Activated naive CD8-positive, alpha-beta T cell treated with anti-CD3 and anti-CD28 coated beads, Interleukin-2, amount 50 U/mL, for 24 hours (primary cell): ENCODE data around the gene SLC16A13.
"Not testable (repeated sequence)": the region's sequence is repeated elsewhere in the genome, so short reads cannot be mapped to it uniquely, and the experiment has no call there.

Experiments used
- ATAC-seq: fragments of 150-1000 bp; cut with Tn5 transposase; one replicate; pipeline ENCODE4 v1.10.0; 2021
- DNase-seq: peaks from one replicate; pipeline ENCODE4 v3.0.0; 2021
- H3K27ac Mint-ChIP-seq: one replicate; pipeline ENCODE4 v1.8.0; 2021; ENCODE audit warnings: mild to moderate bottlenecking, mixed read lengths
- H3K27me3 Mint-ChIP-seq: one replicate; pipeline ENCODE4 v1.8.0; 2021; ENCODE audit warnings: mixed read lengths
- H3K36me3 Mint-ChIP-seq: one replicate; pipeline ENCODE4 v1.8.0; 2021; ENCODE audit warnings: low read depth, mixed read lengths
- H3K4me1 Mint-ChIP-seq: one replicate; pipeline ENCODE4 v1.8.0; 2021; ENCODE audit warnings: mixed read lengths
- H3K4me3 Mint-ChIP-seq: one replicate; pipeline ENCODE4 v1.8.0; 2021; ENCODE audit warnings: mild to moderate bottlenecking, moderate library complexity, mixed read lengths
- H3K9me3 Mint-ChIP-seq: one replicate; pipeline ENCODE4 v1.8.0; 2021; ENCODE audit warnings: mixed read lengths

The SLC16A13 gene

GRCh38 chr17:7035591-7036368, at the start of gene SLC16A13:
Gene SLC16A13, plus strand, starts transcription at chr17:7036015. Its CDS starts 368 bp downstream, at chr17:7036383.
- Mint-ChIP-seq H3K27me3 (no peaks in the 10 kb centered on the region), H3K36me3 (no peaks in the 10 kb centered on the region), H3K9me3 (no peaks in the 10 kb centered on the region), H3K27ac (peak within 1 kb of the TSS; percentile 94), H3K4me3 (peak within 1 kb of the TSS; percentile 93), H3K4me1 (peaks cover 58% of the 10 kb centered on the region)
- ATAC-seq (peak; percentile 92), DNase-seq (peak; percentile 98)

DNA sequence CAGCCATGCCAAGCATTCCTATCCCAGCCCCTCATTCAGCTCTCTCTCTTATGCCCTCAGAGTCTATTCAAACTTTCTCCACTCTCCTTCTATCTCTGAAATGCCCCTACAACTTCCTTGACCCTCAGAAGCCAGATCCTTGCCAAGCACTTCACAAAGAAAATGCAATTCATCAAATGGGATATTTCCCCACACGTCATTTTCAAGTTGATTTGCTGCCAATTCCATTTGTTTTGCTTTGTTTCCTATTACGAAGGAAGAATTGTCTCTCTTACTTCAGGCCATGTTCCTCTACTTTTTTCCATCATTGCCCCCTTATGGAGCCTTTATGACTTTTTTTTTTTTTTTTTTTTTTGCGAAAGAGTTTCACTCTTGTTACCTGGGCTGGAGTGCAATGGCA, 49.1 kb upstream of the SLC16A13 start:
- ATAC-seq (no peak), DNase-seq (no peak)
- Mint-ChIP-seq H3K4me3 (no peak overlapping the region), H3K36me3 (no peaks in the 10 kb centered on the region), H3K27ac (no peak overlapping the region), H3K9me3 (no peaks in the 10 kb centered on the region), H3K27me3 (no peaks in the 10 kb centered on the region), H3K4me1 (no peaks in the 10 kb centered on the region)

DNA sequence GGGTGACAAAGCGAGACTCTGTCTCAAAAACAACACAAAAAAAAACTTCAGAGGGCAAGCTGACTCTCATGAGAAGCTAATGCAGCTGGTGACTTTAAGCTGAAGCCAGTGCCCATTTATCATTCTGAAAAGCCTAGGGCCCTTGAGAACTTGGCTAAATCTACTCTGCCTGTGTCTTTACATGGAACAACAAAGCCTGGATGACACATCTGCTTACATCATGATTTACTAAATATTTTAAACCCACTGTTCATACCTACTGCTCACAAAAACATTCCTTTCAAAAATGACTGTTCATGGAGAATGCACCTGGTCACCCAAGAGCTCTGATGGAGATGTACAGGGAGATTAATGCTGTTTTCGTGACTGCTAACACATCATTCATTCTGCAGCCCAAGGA, 46.0 kb upstream of the SLC16A13 start:
- Mint-ChIP-seq H3K27ac (no peak overlapping the region), H3K27me3 (no peaks in the 10 kb centered on the region), H3K9me3 (no peaks in the 10 kb centered on the region), H3K4me3 (no peak overlapping the region), H3K36me3 (peaks cover 1% of the 10 kb centered on the region), H3K4me1 (no peaks in the 10 kb centered on the region)
- DNase-seq (no peak), ATAC-seq (no peak)

DNA sequence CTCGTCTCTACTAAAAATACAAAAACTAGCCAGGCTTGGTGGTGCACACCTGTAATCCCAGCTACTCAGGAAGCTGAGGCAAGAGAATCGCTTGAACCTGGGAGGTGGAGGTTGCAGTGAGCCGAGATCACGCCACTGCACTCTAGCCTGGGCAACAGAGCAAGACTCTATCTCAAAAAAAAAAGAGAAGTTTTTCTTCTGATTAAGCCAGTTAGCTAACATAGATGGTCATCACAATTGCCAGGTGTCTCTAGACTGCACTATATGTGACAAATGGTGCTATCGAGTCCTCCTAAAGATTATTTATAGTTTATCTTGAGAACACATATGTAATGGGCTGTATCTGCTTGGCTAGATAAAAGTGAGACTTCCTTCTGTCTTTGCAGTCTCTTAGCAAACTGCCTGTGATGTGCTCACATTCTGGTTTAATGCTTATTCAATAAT, 42.2 kb upstream of the SLC16A13 start:
- H3K36me3 Mint-ChIP-seq = peaks cover 14% of the 10 kb centered on the region
- H3K9me3 Mint-ChIP-seq, H3K27ac Mint-ChIP-seq, H3K4me3 Mint-ChIP-seq, H3K4me1 Mint-ChIP-seq, ATAC-seq, DNase-seq, H3K27me3 Mint-ChIP-seq: not testable (repeated sequence)

DNA sequence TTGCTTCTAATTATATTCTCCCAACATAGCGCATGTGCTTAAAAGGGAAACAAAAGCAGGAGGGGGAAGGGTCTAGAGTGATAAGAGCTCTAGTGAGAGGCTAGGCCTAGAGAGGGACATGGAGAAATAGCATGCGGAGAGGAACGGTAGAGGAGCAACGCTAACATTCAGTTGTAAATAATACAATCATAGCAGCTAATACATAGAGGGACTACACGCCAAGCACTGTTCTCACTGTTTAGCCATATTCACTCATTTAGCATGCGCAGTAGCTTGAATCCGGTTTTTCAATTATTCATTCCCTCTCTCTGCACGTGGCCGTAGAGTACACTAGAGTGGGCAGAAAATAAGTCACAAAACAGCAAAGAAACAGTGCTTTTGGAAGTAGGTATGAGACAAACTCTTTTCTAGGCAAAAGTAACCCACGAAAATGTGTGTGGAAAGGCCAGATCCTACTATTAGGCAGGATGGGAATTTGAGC, 41.7 kb upstream of the SLC16A13 start:
- ATAC-seq = no peak
- Mint-ChIP-seq H3K27ac (no peak overlapping the region), H3K9me3 (no peaks in the 10 kb centered on the region)

GRCh38 chr17:6994666-6995256, 41.1 kb upstream of the SLC16A13 start:
- Mint-ChIP-seq H3K27ac (no peak overlapping the region), H3K36me3 (peaks cover 14% of the 10 kb centered on the region), H3K4me1 (no peaks in the 10 kb centered on the region), H3K9me3 (no peaks in the 10 kb centered on the region), H3K4me3 (no peak overlapping the region), H3K27me3 (no peaks in the 10 kb centered on the region)
- no peak for ATAC-seq
- no peak for DNase-seq

More for the DNA sequence above, 41.7 kb upstream of the SLC16A13 start:
- Mint-ChIP-seq H3K36me3 (peaks cover 14% of the 10 kb centered on the region), H3K4me1 (no peaks in the 10 kb centered on the region), H3K27me3 (no peaks in the 10 kb centered on the region), H3K4me3 (no peak overlapping the region)
- no peak for DNase-seq

DNA sequence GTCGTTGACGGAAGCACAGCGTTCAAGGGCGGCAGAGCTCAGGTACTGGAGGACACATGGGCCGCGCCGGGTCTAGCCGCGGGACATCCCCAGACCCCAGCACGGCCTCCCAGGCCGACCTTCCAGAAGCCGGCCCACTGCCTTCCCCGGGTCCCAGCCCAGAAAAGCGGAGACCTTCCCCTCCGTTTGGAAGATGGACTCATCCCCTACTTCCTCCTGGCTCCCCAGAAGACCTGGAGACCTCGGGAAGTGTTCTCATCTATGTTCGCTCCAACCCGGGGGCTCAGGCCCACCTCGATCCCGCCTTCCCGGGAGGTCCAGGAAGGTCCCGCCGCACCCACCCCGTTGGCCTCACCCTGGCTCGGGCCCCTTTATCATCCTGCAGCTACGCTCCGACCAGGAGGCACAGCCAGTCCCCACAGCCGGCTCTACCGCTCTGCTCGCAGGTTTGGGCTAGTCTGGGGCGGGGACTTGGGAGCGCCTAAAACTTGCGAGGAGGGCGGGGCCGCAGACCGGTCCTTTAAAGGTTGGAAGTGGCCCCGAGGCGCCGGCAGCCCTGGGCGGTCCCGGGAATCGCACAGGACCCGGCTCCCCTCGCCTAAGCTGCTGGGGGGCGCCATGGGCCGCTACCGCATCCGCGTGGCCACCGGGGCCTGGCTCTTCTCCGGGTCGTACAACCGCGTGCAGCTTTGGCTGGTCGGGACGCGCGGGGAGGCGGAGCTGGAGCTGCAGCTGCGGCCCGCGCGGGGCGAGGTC, 40.1 kb upstream of the SLC16A13 start, which contains the start of gene ALOX12:
Gene ALOX12 (plus strand): TSS at position 550 of the 756 bp plus-strand sequence. CDS start 69 bp downstream, at position 619.
- H3K4me3 Mint-ChIP-seq = no peak within 1 kb of the TSS
- H3K27me3 Mint-ChIP-seq = no peaks in the 10 kb centered on the region
- H3K27ac Mint-ChIP-seq = no peak within 1 kb of the TSS
- ATAC-seq (no peak), DNase-seq (no peak)
- no peaks in the 10 kb centered on the region for H3K4me1 Mint-ChIP-seq
- H3K9me3 Mint-ChIP-seq = no peaks in the 10 kb centered on the region
- peaks cover 14% of the 10 kb centered on the region for H3K36me3 Mint-ChIP-seq

- Mint-ChIP-seq H3K4me3 (no peak overlapping the region), H3K4me1 (no peaks in the 10 kb centered on the region), H3K9me3 (no peaks in the 10 kb centered on the region), H3K36me3 (peaks cover 18% of the 10 kb centered on the region), H3K27ac (no peak overlapping the region), H3K27me3 (no peaks in the 10 kb centered on the region)
- ATAC-seq (no peak), DNase-seq (no peak)
Measured at GRCh38 chr17:6996256-6997011, 39.4 kb upstream of the SLC16A13 start.

DNA sequence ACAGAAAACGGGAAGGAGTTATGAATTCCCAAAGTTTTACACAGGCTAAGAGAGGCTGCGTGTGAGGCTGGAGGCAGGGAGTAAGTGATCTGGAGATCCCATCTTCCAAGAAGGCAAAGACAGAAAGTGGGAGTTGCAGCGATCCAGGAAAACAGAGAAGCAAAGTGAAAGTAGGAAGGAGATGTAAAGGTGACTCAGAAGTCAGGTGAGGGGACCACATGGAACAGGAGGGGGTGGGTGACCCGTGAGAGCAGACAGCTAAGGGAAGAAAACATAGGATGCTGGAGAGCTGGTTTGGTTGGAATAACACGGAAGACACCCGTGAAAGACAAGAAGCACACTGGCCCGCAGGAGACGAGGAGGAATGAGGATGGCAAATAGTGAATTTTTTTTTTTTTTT, 38.6 kb upstream of the SLC16A13 start:
- DNase-seq = no peak
- ATAC-seq = no peak
- H3K4me3 Mint-ChIP-seq = no peak overlapping the region
- H3K36me3 Mint-ChIP-seq = peaks cover 21% of the 10 kb centered on the region
- no peaks in the 10 kb centered on the region for H3K4me1 Mint-ChIP-seq
- H3K9me3 Mint-ChIP-seq = no peaks in the 10 kb centered on the region
- H3K27me3 Mint-ChIP-seq = no peaks in the 10 kb centered on the region
- no peak overlapping the region for H3K27ac Mint-ChIP-seq

DNA sequence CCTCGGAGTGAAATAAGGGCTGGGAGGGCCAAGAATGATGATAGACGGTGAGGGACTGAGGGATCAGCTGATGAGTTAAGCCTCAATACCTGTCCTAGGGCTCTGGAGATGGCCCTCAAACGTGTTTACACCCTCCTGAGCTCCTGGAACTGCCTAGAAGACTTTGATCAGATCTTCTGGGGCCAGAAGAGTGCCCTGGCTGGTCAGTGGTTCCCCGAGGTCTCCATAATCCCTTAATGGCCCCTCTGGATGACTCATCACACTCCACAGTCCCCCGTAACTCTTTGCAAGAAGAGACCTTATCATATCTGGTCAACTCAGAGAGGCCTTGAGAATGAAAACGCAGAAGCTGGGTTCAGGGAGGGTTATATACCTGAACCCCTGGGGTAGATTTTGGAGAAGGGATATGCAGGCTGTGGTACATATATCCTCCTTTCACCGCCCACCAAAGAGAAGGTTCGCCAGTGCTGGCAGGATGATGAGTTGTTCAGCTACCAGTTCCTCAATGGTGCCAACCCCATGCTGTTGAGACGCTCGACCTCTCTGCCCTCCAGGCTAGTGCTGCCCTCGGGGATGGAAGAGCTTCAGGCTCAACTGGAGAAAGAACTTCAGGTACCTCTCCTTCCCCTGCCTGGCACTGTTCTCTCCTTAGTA, 36.8 kb upstream of the SLC16A13 start:
- Mint-ChIP-seq H3K36me3 (peaks cover 24% of the 10 kb centered on the region), H3K4me3 (no peak overlapping the region), H3K27me3 (no peaks in the 10 kb centered on the region), H3K27ac (no peak overlapping the region), H3K4me1 (no peaks in the 10 kb centered on the region), H3K9me3 (no peaks in the 10 kb centered on the region)
- no peak for ATAC-seq
- no peak for DNase-seq

DNA sequence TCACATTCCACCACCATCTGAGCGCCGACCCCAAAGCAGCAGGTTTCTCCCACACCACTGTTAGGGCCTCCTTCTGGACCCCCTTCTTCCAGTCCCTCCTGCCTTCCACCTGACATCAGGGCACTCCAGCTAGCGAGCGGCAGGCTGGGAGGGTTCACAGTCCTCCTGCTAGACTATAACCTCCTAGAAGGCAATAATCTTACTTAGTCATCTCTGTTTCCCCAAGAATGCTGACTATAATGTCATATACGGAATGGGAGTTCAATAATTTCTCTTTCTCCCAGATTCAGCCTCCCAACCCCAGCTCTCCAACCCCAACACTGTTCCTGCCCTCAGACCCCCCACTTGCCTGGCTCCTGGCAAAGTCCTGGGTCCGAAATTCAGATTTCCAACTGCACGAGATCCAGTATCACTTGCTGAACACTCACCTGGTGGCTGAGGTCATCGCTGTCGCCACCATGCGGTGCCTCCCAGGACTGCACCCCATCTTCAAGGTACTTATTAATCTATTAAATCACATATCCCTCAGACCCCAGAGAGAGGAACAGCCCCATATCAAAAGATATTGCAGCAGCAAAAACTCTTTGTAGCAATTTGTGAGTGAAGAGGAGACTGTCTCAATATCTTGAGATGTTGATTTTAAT, 34.4 kb upstream of the SLC16A13 start:
- Mint-ChIP-seq H3K27me3 (no peaks in the 10 kb centered on the region), H3K4me3 (no peak overlapping the region), H3K27ac (no peak overlapping the region), H3K4me1 (peaks cover 1% of the 10 kb centered on the region), H3K36me3 (peaks cover 24% of the 10 kb centered on the region), H3K9me3 (no peaks in the 10 kb centered on the region)
- DNase-seq (peak; percentile 58), ATAC-seq (no peak)

- H3K4me3 Mint-ChIP-seq = no peak overlapping the region
Measured at GRCh38 chr17:7002288-7003047, 33.3 kb upstream of the SLC16A13 start.

DNA sequence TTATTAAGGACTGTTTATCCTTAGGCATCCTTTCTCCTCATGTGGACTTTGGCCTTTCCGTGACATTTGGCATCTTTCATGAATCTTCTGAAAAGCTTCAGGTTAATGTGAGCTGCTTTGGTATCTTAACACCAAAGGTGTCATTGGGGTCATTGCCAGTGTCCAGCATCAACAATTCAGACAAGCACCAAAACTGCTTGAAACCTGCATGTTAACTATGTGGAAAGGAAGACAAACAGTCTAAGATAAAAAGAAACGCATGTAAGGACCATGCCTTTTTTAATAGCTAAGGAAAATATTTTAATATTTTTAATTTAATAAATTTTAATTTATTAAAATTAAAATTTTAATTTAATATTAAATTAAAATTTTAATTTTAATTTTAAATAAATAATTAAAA, 32.1 kb upstream of the SLC16A13 start:
- H3K4me1 Mint-ChIP-seq = peaks cover 3% of the 10 kb centered on the region
- no peak overlapping the region for H3K27ac Mint-ChIP-seq
- no peaks in the 10 kb centered on the region for H3K27me3 Mint-ChIP-seq
- H3K4me3 Mint-ChIP-seq = no peak overlapping the region
- ATAC-seq (no peak), DNase-seq (no peak)
- no peaks in the 10 kb centered on the region for H3K9me3 Mint-ChIP-seq
- H3K36me3 Mint-ChIP-seq = peaks cover 13% of the 10 kb centered on the region

More at GRCh38 chr17:7002288-7003047, 33.3 kb upstream of the SLC16A13 start:
- peaks cover 19% of the 10 kb centered on the region for H3K36me3 Mint-ChIP-seq
- peaks cover 1% of the 10 kb centered on the region for H3K4me1 Mint-ChIP-seq
- DNase-seq (no peak), ATAC-seq (no peak)
- no peak overlapping the region for H3K27ac Mint-ChIP-seq
- no peaks in the 10 kb centered on the region for H3K27me3 Mint-ChIP-seq
- no peaks in the 10 kb centered on the region for H3K9me3 Mint-ChIP-seq
